ENCODE data around the gene ARHGAP4. TPM values are rescaled to one million over a fixed set of nuclear protein-coding genes. Genes with fewer than 3 reads are reported as not detected.

ARHGAP4 gene
- total RNA-seq, 2 experiments from 2014 or later = 317 to 324 TPM

DNA sequence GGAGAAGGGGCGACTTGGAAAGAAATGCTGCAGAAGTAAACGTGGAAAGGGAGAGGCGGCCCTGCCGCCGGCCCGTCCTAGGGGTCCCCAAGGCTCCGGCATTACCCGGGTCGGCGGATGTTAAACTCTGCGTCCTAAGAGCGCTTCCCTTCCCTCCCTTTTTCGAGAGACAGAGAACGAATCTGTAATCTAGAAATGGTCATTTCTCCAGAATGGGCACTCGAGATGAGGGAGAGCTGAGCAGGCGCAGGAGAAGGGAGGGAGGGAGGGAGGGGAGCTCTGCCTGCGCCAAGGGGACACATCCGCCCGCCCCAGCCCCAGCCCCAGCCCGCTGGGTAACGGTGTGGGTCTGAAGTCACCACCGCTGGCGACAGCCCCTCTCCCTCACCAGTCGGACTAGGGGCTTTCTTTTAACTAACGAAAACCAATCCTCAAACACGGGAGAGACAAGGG, 43.9 kb upstream of the ARHGAP4 start:
- H3K4me3 Mint-ChIP-seq = peak overlapping the region; percentile 100
- ATAC-seq = no peak
- no peaks in the 10 kb centered on the region for H3K27me3 Mint-ChIP-seq (ENCODE audit: low read depth)
- peak; percentile 24 for DNase-seq
- no peaks in the 10 kb centered on the region for H3K9me3 Mint-ChIP-seq (ENCODE audit: insufficient read depth)
- ChIA-PET POLR2A (interaction anchor here (1.4 to 9.0 kb wide), 4 partner anchors 13 to 50 kb away, joined by 3 to 117 read pairs (median 48); partner anchors contain the start of gene ARHGAP4), CTCF (interaction anchor here (0.6 to 7.0 kb wide), 3 partner anchors 16 to 45 kb away, joined by 4 to 37 read pairs (median 5); partner anchors contain the start of gene ARHGAP4)
- peaks cover 44% of the 10 kb centered on the region for H3K36me3 Mint-ChIP-seq (ENCODE audit: low read depth)
- H3K4me1 Mint-ChIP-seq (ENCODE audit: low read depth) = peaks cover 41% of the 10 kb centered on the region
- peak overlapping the region; percentile 100 for H3K27ac Mint-ChIP-seq

DNA sequence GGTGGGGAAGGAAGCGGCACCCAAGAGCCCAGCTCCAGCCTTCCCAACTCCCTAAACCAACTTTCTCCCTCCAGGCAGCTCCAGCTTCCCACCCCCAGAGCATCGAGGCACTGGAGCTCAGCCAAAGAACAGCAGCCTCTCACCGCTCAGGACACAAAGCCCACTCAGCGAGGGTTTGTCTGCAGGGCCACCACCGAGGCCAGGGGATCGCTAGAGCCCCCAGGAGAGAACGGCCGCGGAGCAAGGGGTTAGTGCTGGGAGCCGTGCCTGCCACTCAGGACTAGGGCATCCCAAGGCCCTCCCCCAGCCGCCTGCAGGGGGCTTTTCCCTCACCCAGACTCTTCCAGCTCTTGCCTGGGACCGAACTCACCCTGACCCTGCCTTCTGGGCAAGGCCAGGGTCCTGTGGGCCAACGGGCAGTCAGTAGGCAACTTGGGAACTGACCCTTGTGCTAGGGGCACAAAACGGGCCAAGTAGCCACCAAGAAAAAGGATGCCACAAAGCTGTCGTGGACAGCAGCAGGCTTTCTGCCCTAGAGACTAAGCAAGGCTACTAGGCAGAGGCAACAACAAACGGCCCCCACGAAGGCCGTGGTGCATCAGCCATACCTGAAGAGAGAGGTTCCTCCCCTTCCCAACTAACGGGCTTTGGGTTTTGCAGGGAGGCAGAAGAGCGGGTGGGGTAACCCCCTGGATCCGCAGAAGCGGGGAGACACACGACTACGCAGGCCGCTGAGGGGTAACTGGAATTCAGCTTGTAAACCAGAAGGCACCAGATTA, 43.2 kb upstream of the ARHGAP4 start:
- Mint-ChIP-seq H3K36me3 (ENCODE audit: low read depth) (peaks cover 41% of the 10 kb centered on the region), H3K27ac (peak overlapping the region; percentile 100), H3K9me3 (ENCODE audit: insufficient read depth) (no peaks in the 10 kb centered on the region), H3K4me1 (ENCODE audit: low read depth) (peaks cover 37% of the 10 kb centered on the region), H3K4me3 (peak overlapping the region; percentile 100), H3K27me3 (ENCODE audit: low read depth) (no peaks in the 10 kb centered on the region)
- DNase-seq (peak; percentile 21), ATAC-seq (no peak)
- POLR2A ChIA-PET = interaction anchor here (0.6 to 9.0 kb wide), 5 partner anchors 14 to 124 kb away, joined by 3 to 117 read pairs (median 6); partner anchors contain the start of gene ARHGAP4
- CTCF ChIA-PET = interaction anchor here (4.7 to 7.0 kb wide), 2 partner anchors 22 to 44 kb away, joined by 29 to 37 read pairs; partner anchors contain the start of gene ARHGAP4

DNA sequence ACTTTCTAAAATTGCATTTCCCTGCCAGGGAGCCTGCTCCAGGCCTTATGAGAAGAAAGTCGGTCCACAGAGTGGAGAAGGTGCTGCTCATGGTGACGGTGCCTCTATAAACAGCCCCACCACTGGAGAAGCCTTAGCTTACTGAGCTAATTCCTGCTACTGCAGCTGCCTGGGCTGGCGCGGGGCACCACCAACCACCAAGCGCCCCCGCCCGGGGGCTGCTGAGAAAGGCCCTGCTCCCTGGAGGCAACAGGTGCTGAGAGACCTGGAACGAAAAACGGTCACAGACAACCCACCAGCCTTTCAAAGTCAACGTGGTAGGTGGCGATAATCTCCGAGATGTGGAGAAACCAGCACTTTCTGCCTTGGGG, 42.7 kb upstream of the ARHGAP4 start:
- peaks cover 31% of the 10 kb centered on the region for H3K4me1 Mint-ChIP-seq (ENCODE audit: low read depth)
- H3K36me3 Mint-ChIP-seq (ENCODE audit: low read depth) = peaks cover 41% of the 10 kb centered on the region
- no peaks in the 10 kb centered on the region for H3K27me3 Mint-ChIP-seq (ENCODE audit: low read depth)
- peak overlapping the region; percentile 100 for H3K4me3 Mint-ChIP-seq
- ChIA-PET CTCF (interaction anchor here (1.0 to 7.0 kb wide), 3 partner anchors 21 to 206 kb away, joined by 3 to 37 read pairs (median 29); partner anchors contain the start of gene ARHGAP4), POLR2A (interaction anchor here (0.6 to 9.0 kb wide), 5 partner anchors 8 to 124 kb away, joined by 3 to 117 read pairs (median 6); partner anchors contain the start of gene ARHGAP4)
- peak; percentile 54 for DNase-seq
- H3K27ac Mint-ChIP-seq = peak overlapping the region; percentile 100
- no peaks in the 10 kb centered on the region for H3K9me3 Mint-ChIP-seq (ENCODE audit: insufficient read depth)
- no peak for ATAC-seq

DNA sequence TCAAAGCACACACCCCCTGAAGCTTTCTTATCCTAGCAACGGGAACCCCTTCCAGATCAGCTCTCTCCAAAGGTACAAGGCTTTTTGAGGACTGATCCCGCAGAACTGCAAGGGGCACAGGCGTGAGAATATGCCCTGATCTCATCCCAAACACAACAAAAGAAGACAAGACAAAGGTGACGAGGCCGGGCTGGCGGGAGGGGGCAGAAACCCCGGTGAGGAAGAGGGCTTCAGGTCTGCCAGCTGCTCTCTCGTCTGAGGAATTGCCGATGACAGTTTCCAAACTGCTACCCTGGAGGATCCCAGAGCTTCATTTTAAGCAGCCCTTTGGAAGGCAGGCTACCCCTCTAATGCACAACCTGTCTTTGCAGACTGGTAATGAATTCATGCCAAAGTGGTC, 42.2 kb upstream of the ARHGAP4 start:
- ATAC-seq = no peak
- ChIA-PET POLR2A (interaction anchor here (0.7 to 9.0 kb wide), 6 partner anchors 9 to 46 kb away, joined by 3 to 117 read pairs (median 4); partner anchors contain the start of gene ARHGAP4), CTCF (interaction anchor here (1.0 to 7.0 kb wide), 4 partner anchors 15 to 205 kb away, joined by 3 to 37 read pairs (median 22); partner anchors contain the start of gene ARHGAP4)
- H3K4me1 Mint-ChIP-seq (ENCODE audit: low read depth) = peaks cover 28% of the 10 kb centered on the region
- H3K9me3 Mint-ChIP-seq (ENCODE audit: insufficient read depth) = no peaks in the 10 kb centered on the region
- H3K27ac Mint-ChIP-seq = peak overlapping the region; percentile 100
- H3K27me3 Mint-ChIP-seq (ENCODE audit: low read depth) = no peaks in the 10 kb centered on the region
- H3K36me3 Mint-ChIP-seq (ENCODE audit: low read depth) = peaks cover 37% of the 10 kb centered on the region
- no peak for DNase-seq
- H3K4me3 Mint-ChIP-seq = peak overlapping the region; percentile 100

DNA sequence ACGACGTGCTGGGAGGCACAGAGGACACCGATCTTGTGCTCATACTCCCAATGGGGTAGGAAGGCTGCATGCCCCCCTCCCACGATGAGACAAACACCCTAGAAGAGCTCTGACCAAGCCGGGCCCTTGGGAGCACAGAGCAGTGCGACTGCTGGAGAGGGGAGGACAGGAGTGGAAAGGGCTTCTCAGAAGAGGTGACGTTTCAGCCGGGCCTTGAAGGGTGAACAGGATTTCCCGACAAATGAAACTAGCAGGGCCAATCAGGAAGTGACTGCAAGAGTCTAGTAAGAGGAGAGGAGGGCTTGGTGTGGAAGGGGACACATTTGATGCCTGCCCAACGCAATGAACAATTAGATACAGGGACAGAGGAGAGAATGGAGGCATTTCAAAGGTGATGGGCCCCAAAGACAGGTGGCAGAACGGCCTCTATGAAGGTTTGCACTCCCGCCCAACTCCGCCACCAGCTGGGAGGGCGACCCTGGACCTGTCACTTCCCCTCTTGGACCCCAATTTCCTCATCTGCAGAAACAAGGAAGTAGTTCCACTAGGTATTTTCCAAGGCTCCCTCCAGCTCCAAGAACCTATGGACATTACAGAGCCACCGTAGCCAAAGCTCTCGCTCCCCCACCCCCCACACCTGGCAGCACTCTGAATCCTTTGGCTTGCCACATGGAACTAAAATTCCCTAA, 41.6 kb upstream of the ARHGAP4 start:
- CTCF ChIA-PET = interaction anchor here (1.0 to 7.0 kb wide), 6 partner anchors 14 to 204 kb away, joined by 3 to 37 read pairs (median 10); partner anchors contain the start of gene ARHGAP4
- no peaks in the 10 kb centered on the region for H3K9me3 Mint-ChIP-seq (ENCODE audit: insufficient read depth)
- no peaks in the 10 kb centered on the region for H3K27me3 Mint-ChIP-seq (ENCODE audit: low read depth)
- peaks cover 28% of the 10 kb centered on the region for H3K4me1 Mint-ChIP-seq (ENCODE audit: low read depth)
- peak; percentile 3 for ATAC-seq
- DNase-seq = peak; percentile 67
- H3K36me3 Mint-ChIP-seq (ENCODE audit: low read depth) = peaks cover 37% of the 10 kb centered on the region
- H3K27ac Mint-ChIP-seq = peak overlapping the region; percentile 100
- POLR2A ChIA-PET = interaction anchor here (0.6 to 9.0 kb wide), 9 partner anchors 9 to 240 kb away, joined by 3 to 117 read pairs (median 3); partner anchors contain the start of gene ARHGAP4
- peak overlapping the region; percentile 100 for H3K4me3 Mint-ChIP-seq

DNA sequence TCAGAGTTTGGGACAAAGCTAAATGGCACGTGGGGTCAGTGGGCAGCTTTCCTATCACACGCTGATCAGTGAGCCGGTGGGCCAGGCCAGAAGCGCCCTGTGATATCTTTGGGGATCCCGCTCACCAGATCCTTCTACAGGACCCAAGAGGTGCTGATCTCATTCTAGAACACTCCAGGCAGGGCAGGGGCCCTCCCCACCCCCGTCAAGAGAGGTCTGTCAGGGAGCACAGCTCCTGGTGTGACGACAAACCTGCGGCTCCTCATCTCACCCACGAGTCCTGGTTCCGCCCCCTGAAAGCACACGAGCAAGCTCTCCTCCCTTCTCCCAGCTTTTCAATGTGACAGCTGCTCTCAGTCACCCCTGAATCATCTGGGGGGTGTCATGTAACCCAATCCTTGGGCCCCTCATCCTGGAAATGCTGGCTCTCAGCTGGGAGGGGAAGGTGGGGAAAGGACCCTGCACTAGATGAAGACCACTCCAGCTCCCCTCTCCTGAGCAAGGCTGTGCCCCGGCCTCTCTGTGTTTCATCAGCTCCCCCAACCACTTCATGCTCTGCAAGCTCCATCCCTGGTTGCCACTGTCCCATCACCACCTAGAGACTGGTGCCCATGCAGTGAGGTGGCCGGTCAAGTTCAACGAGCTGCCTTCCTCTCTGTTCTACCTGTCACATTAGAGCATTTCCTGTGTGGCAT, 40.9 kb upstream of the ARHGAP4 start:
- Mint-ChIP-seq H3K27ac (peak overlapping the region; percentile 100), H3K36me3 (ENCODE audit: low read depth) (peaks cover 43% of the 10 kb centered on the region), H3K4me3 (peak overlapping the region; percentile 100), H3K9me3 (ENCODE audit: insufficient read depth) (no peaks in the 10 kb centered on the region), H3K27me3 (ENCODE audit: low read depth) (no peaks in the 10 kb centered on the region), H3K4me1 (ENCODE audit: low read depth) (peaks cover 28% of the 10 kb centered on the region)
- ChIA-PET POLR2A (interaction anchor here (0.6 to 9.0 kb wide), 8 partner anchors 10 to 240 kb away, joined by 3 to 117 read pairs (median 4); partner anchors contain the start of gene ARHGAP4), CTCF (interaction anchor here (1.4 to 7.0 kb wide), 6 partner anchors 14 to 203 kb away, joined by 3 to 37 read pairs (median 10); partner anchors contain the start of genes ARHGAP4 and PLXNB3)
- ATAC-seq = no peak
- no peak for DNase-seq

DNA sequence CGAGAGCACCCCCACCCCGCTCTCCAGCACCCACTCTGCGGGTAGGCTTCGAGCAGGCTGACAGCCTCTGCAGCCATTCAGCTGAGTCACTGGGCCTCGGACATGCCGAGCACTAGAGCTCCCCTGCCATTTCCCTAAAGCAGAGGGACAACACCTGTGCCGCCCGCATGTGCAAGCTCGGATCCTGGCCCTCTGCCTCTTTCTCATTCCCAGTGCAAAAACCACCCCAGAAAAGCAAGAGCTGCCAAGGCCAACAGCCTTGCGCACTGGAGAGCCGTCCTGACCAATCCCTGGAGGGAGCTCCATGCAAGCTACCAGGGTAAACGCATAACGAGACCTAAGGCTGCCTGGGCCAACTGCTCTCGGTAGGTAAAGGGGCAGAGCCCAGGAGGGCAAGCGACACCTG, 40.2 kb upstream of the ARHGAP4 start:
- peak overlapping the region; percentile 100 for H3K27ac Mint-ChIP-seq
- ATAC-seq (no peak), DNase-seq (no peak)
- H3K4me3 Mint-ChIP-seq = peak overlapping the region; percentile 100
- ChIA-PET POLR2A (interaction anchor here (1.0 to 9.0 kb wide), 4 partner anchors 16 to 40 kb away, joined by 4 to 117 read pairs (median 48); partner anchors contain the start of gene ARHGAP4), CTCF (interaction anchor here (1.4 to 7.0 kb wide), 6 partner anchors 13 to 202 kb away, joined by 3 to 37 read pairs (median 10); partner anchors contain the start of genes ARHGAP4 and PLXNB3)
- no peaks in the 10 kb centered on the region for H3K9me3 Mint-ChIP-seq (ENCODE audit: insufficient read depth)
- H3K4me1 Mint-ChIP-seq (ENCODE audit: low read depth) = peaks cover 28% of the 10 kb centered on the region
- H3K27me3 Mint-ChIP-seq (ENCODE audit: low read depth) = no peaks in the 10 kb centered on the region
- peaks cover 46% of the 10 kb centered on the region for H3K36me3 Mint-ChIP-seq (ENCODE audit: low read depth)

DNA sequence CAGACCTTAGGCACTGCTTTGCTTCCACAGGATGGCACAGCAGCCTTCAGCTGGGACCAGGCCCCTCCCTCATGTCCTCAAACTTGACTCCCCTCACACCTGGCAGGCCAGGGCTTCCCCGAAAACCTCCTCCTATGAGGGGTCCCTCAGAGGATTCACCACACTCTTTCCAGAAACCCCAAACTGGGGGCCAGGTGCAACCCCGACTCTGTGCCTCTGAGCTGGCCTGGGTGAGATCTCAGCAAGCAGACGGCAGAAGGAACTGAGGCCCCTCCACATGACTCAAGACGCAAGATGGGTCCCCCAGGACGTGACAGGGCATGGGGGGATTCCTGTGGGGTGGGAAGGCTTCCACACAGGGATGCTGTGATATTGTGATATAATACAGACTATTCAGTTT, 39.3 kb upstream of the ARHGAP4 start:
- Mint-ChIP-seq H3K4me3 (no peak overlapping the region), H3K9me3 (ENCODE audit: insufficient read depth) (no peaks in the 10 kb centered on the region), H3K27me3 (ENCODE audit: low read depth) (no peaks in the 10 kb centered on the region), H3K36me3 (ENCODE audit: low read depth) (peaks cover 50% of the 10 kb centered on the region), H3K27ac (peak overlapping the region; percentile 60), H3K4me1 (ENCODE audit: low read depth) (peaks cover 28% of the 10 kb centered on the region)
- DNase-seq (no peak), ATAC-seq (no peak)
- CTCF ChIA-PET = interaction anchor here (1.4 to 4.7 kb wide), 3 partner anchors 12 to 202 kb away, joined by 3 to 29 read pairs (median 15); partner anchors contain the start of gene PLXNB3
- POLR2A ChIA-PET = interaction anchor here (1.0 to 1.4 kb wide), 2 partner anchors 17 to 39 kb away, joined by 3 to 4 read pairs; no protein-coding TSS in a partner anchor

DNA sequence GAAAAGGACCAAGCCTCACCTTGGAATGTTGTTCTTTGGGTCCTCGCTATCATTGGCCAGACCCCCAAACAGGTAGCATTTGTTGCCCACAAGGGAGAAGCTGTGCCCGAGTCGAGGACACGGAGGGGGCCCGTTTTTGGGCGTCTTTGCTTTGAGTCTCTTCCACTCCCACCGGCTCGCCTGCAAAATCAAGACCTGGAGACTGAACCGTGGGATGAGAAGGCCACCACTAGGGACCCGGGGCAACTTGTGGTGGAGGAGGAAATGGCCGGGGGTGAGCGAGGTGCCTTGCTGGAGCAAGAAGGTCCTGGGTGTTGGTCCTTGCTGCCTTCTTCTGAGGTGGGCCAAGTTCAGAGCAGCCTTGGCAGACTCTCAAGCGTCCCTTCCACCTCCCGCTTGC, 38.0 kb upstream of the ARHGAP4 start:
- DNase-seq (no peak), ATAC-seq (no peak)
- Mint-ChIP-seq H3K4me3 (no peak overlapping the region), H3K9me3 (ENCODE audit: insufficient read depth) (no peaks in the 10 kb centered on the region), H3K36me3 (ENCODE audit: low read depth) (peaks cover 50% of the 10 kb centered on the region), H3K27me3 (ENCODE audit: low read depth) (no peaks in the 10 kb centered on the region), H3K4me1 (ENCODE audit: low read depth) (peaks cover 28% of the 10 kb centered on the region), H3K27ac (no peak overlapping the region)
- ChIA-PET POLR2A (interaction anchor here (1.4 kb wide), 1 partner anchor 16 kb away, joined by 4 read pairs; no protein-coding TSS in a partner anchor), CTCF (no interaction called here)

DNA sequence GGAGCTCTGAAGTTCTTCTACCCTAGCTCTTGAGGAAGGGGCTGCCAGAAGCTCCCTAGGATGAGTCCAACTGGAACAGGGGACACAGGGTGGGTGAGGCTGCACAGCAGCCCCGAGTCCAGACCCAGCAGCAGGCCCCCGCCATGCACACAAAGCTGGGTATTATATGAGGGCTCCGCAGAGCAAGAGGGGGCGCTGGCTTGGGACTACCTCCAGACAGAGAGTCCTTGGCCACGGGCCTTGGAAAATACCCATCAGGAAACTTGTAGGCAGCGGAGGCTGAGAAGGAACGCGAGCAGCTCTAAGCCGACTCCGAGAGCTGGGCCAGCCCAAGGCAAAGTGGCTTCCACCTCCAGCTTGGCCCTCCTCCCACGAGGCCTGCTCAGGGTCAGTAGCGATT, 37.5 kb upstream of the ARHGAP4 start:
- Mint-ChIP-seq H3K27ac (no peak overlapping the region), H3K27me3 (ENCODE audit: low read depth) (no peaks in the 10 kb centered on the region), H3K4me3 (no peak overlapping the region), H3K36me3 (ENCODE audit: low read depth) (peaks cover 46% of the 10 kb centered on the region), H3K4me1 (ENCODE audit: low read depth) (peaks cover 28% of the 10 kb centered on the region), H3K9me3 (ENCODE audit: insufficient read depth) (no peaks in the 10 kb centered on the region)
- ChIA-PET CTCF (no interaction called here), POLR2A (no interaction called here)
- ATAC-seq (no peak), DNase-seq (no peak)
